LNCaP clone FGC (cell line): Measurements from ENCODE around the gene ADORA2A.

Experiments used
- DNase-seq: peaks from one replicate; pipeline ENCODE4 v3.0.0-alpha.2; 2011; ENCODE audit warnings: low read depth
- H3K4me3 ChIP-seq: 2 replicates; pipeline ENCODE4 v1.5.1; 2011; ENCODE audit warnings: mild to moderate bottlenecking, low read depth, low read length, control low read depth
- TF ChIP-seq, protein P1 (sequence below): IDR thresholded peaks from 2 replicates; pipeline ENCODE4 v1.5.1; 2012; ENCODE audit warnings: mild to moderate bottlenecking; ENCODE audit not compliant: control insufficient read depth, insufficient read depth; ENCODE audit errors: extremely low read depth

ADORA2A gene

GRCh38 chr22:24436553-24436952 is 9.2 kb downstream of the ADORA2A start:
- no peak overlapping the region for H3K4me3 ChIP-seq
- TF ChIP-seq, protein P1, sequence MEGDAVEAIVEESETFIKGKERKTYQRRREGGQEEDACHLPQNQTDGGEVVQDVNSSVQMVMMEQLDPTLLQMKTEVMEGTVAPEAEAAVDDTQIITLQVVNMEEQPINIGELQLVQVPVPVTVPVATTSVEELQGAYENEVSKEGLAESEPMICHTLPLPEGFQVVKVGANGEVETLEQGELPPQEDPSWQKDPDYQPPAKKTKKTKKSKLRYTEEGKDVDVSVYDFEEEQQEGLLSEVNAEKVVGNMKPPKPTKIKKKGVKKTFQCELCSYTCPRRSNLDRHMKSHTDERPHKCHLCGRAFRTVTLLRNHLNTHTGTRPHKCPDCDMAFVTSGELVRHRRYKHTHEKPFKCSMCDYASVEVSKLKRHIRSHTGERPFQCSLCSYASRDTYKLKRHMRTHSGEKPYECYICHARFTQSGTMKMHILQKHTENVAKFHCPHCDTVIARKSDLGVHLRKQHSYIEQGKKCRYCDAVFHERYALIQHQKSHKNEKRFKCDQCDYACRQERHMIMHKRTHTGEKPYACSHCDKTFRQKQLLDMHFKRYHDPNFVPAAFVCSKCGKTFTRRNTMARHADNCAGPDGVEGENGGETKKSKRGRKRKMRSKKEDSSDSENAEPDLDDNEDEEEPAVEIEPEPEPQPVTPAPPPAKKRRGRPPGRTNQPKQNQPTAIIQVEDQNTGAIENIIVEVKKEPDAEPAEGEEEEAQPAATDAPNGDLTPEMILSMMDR, result no peak
- no peak for DNase-seq

DNA sequence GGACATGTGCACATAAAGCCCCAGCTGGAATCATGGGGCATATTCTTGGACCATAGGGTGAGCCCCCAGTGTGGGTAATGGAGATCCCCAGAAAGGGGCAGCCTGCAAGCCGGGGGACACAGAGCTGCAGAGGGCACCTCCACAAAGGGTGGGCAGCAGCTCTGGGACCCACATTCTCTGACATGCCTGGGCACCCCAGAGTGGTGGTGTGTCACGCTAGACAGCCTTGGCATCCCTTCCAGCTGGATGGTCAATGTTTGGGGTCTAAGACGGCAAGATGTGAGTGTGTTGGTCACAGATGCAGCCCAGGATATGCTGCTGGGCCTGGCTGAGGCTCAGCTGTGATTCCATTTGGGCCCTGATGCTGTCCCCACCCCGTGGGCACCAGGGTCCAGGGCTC is 9.7 kb downstream of the ADORA2A start:
- no peak for DNase-seq
- H3K4me3 ChIP-seq, result no peak overlapping the region
- TF ChIP-seq, protein P1, result no peak

GRCh38 chr22:24437741-24438328 is 10.4 kb downstream of the ADORA2A start:
- DNase-seq, result no peak
- TF ChIP-seq, protein P1, result 0 out of 2 replicates have a peak, but pooled peaks have one; percentile 22
- no peak overlapping the region for H3K4me3 ChIP-seq

- DNase-seq, result no peak
- H3K4me3 ChIP-seq, result no peak overlapping the region
- TF ChIP-seq, protein P1, result no peak
Measured at GRCh38 chr22:24440270-24440717, 12.9 kb downstream of the ADORA2A start.

DNA sequence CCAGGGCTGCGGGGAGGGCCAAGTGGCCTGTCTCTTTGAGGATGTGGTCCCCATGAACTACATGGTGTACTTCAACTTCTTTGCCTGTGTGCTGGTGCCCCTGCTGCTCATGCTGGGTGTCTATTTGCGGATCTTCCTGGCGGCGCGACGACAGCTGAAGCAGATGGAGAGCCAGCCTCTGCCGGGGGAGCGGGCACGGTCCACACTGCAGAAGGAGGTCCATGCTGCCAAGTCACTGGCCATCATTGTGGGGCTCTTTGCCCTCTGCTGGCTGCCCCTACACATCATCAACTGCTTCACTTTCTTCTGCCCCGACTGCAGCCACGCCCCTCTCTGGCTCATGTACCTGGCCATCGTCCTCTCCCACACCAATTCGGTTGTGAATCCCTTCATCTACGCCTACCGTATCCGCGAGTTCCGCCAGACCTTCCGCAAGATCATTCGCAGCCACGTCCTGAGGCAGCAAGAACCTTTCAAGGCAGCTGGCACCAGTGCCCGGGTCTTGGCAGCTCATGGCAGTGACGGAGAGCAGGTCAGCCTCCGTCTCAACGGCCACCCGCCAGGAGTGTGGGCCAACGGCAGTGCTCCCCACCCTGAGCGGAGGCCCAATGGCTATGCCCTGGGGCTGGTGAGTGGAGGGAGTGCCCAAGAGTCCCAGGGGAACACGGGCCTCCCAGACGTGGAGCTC is 13.5 kb downstream of the ADORA2A start:
- TF ChIP-seq, protein P1, result no peak
- DNase-seq, result no peak
- H3K4me3 ChIP-seq, result no peak overlapping the region

DNA sequence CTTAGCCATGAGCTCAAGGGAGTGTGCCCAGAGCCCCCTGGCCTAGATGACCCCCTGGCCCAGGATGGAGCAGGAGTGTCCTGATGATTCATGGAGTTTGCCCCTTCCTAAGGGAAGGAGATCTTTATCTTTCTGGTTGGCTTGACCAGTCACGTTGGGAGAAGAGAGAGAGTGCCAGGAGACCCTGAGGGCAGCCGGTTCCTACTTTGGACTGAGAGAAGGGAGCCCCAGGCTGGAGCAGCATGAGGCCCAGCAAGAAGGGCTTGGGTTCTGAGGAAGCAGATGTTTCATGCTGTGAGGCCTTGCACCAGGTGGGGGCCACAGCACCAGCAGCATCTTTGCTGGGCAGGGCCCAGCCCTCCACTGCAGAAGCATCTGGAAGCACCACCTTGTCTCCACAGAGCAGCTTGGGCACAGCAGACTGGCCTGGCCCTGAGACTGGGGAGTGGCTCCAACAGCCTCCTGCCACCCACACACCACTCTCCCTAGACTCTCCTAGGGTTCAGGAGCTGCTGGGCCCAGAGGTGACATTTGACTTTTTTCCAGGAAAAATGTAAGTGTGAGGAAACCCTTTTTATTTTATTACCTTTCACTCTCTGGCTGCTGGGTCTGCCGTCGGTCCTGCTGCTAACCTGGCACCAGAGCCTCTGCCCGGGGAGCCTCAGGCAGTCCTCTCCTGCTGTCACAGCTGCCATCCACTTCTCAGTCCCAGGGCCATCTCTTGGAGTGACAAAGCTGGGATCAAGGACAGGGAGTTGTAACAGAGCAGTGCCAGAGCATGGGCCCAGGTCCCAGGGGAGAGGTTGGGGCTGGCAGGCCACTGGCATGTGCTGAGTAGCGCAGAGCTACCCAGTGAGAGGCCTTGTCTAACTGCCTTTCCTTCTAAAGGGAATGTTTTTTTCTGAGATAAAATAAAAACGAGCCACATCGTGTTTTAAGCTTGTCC is 14.3 kb downstream of the ADORA2A start:
- no peak overlapping the region for H3K4me3 ChIP-seq
- no peak for DNase-seq
- TF ChIP-seq, protein P1, result no peak
